ENCODE results near the gene SPINK4. TPM values are rescaled to one million over a fixed set of nuclear protein-coding genes. Genes with fewer than 3 reads are reported as not detected.

Gene SPINK4
- total and polyA plus RNA-seq, 10 donors, result 0.67 TPM; not detected in 9

GRCh38 chr9:33209394-33209793 is 30.6 kb upstream of the SPINK4 start:
- no peaks in the 10 kb centered on the region for H3K9me3 ChIP-seq
- no peaks in the 10 kb centered on the region for H3K36me3 ChIP-seq
- DNase-seq, result no peak
- H3K4me1 ChIP-seq, result no peaks in the 10 kb centered on the region
- no peak overlapping the region for H3K27ac ChIP-seq
- H3K4me3 ChIP-seq, result no peak overlapping the region
- no peak for TF ChIP-seq CTCF (IDR thresholded peaks at IDR 0.05 in 8 of 11, conservative IDR thresholded peaks at IDR 0.05 in 3 of 11)
- no peak for TF ChIP-seq POLR2A (IDR thresholded peaks at IDR 0.05)
- no peaks in the 10 kb centered on the region for H3K27me3 ChIP-seq (replicated peaks in 1 of 7)
- intact Hi-C loops (cut with DNase I; ENCODE audit: low total_unique reads), result no loop called here
- 90 to 100% (median 96%) methylated on average over 1 of the region's 1 CpG for WGBS, 5 donors

- Histone ChIP-seq H3K27me3 (replicated peaks in 1 of 7) (no peaks in the 10 kb centered on the region), H3K4me1 (no peaks in the 10 kb centered on the region), H3K36me3 (no peaks in the 10 kb centered on the region), H3K9me3 (no peaks in the 10 kb centered on the region), H3K4me3 (no peak overlapping the region), H3K27ac (no peak overlapping the region)
- TF ChIP-seq CTCF (IDR thresholded peaks at IDR 0.05 in 8 of 11, conservative IDR thresholded peaks at IDR 0.05 in 3 of 11), result no peak
- TF ChIP-seq POLR2AphosphoS5 (IDR thresholded peaks at IDR 0.05), result no peak
- no peak for TF ChIP-seq POLR2A (IDR thresholded peaks at IDR 0.05)
- WGBS, 5 donors, result 86 to 93% (median 91%) methylated on average over 4 of the region's 4 CpGs
- no peak for DNase-seq
- intact Hi-C loops (cut with DNase I; ENCODE audit: low total_unique reads), result no loop called here
These were observed 29.8 kb upstream of the SPINK4 start for GRCh38 chr9:33210006-33210715.

GRCh38 chr9:33211695-33212393 is 28.1 kb upstream of the SPINK4 start:
- H3K4me1 ChIP-seq, result no peaks in the 10 kb centered on the region
- TF ChIP-seq POLR2A (IDR thresholded peaks at IDR 0.05), result no peak
- no peak for TF ChIP-seq CTCF (IDR thresholded peaks at IDR 0.05 in 8 of 11, conservative IDR thresholded peaks at IDR 0.05 in 3 of 11)
- TF ChIP-seq POLR2AphosphoS5 (IDR thresholded peaks at IDR 0.05), result no peak
- no peak overlapping the region for H3K4me3 ChIP-seq
- 65 to 80% (median 72%) methylated on average over 3 of the region's 3 CpGs for WGBS, 5 donors
- intact Hi-C loops (cut with DNase I; ENCODE audit: low total_unique reads), result no loop called here
- no peaks in the 10 kb centered on the region for H3K9me3 ChIP-seq
- H3K36me3 ChIP-seq, result no peaks in the 10 kb centered on the region
- no peaks in the 10 kb centered on the region for H3K27me3 ChIP-seq (replicated peaks in 1 of 7)
- DNase-seq, result no peak
- H3K27ac ChIP-seq, result no peak overlapping the region
